Right atrium auricular region (tissue), 2 donors: ENCODE measurements around the gene FBXO11. TPM values are rescaled to one million over a fixed set of nuclear protein-coding genes. Genes with fewer than 3 reads are reported as not detected.

Experiments used
- DNase-seq: peaks from one replicate; pipeline ENCODE4 v3.0.0-alpha.2; 2019; ENCODE audit warnings: low spot score
- H3K27ac ChIP-seq, 2 donors: fragments of 200-600 bp; sonication (generic); 1 replicate in 1 of 2; 2 replicates in 1 of 2; pipeline ENCODE4 v1.5.1; 2016 to 2019
- H3K27me3 ChIP-seq, 2 donors: fragments of 200-600 bp; sonication (generic); one replicate each; pipeline versions ENCODE4 v1.5.1 to v1.6.0; 2017 to 2019
- H3K36me3 ChIP-seq: fragments of 200-600 bp; sonication (generic); one replicate; pipeline ENCODE4 v1.5.1; 2016
- H3K4me1 ChIP-seq, 2 donors: fragments of 200-600 bp; sonication (generic); one replicate each; pipeline versions ENCODE4 v1.5.1 to v1.6.0; 2017 to 2019
- H3K4me3 ChIP-seq, 2 donors: fragments of 200-600 bp; sonication (generic); 1 replicate in 1 of 2; 2 replicates in 1 of 2; pipeline ENCODE4 v1.5.1; 2017 to 2019; ENCODE audit warnings: mild to moderate bottlenecking in 1 of 2, moderate library complexity in 1 of 2
- H3K9me3 ChIP-seq, 2 donors: fragments of 200-600 bp; sonication (generic); one replicate each; pipeline ENCODE4 v1.5.1; 2019
- CTCF ChIP-seq, 2 donors: fragments of 200-600 bp; sonication (generic); IDR thresholded peaks; one replicate each; pipeline ENCODE4 v1.5.1; 2019; ENCODE audit warnings: antibody characterized with exemption in 2 of 2
- total RNA-seq, 2 donors: library from RNA; depleted of rRNA; stranded (reverse); fragments of >200 nt; gene quantifications; one replicate each; pipeline ENCODE4 v1.1.0, GENCODE V29; 2016

The FBXO11 gene
- total RNA-seq, 2 donors from 2014 or later: 28.6 to 31.7 TPM

GRCh38 chr2:47872941-47873340 lies 33.4 kb downstream of the FBXO11 start:
- H3K36me3 ChIP-seq: no peaks in the 10 kb centered on the region
- DNase-seq: no peak
- H3K4me3 ChIP-seq: no peak overlapping the region
- no peak overlapping the region for H3K27ac ChIP-seq
- no peaks in the 10 kb centered on the region for H3K9me3 ChIP-seq
- no peak for TF ChIP-seq CTCF (IDR thresholded peaks at IDR 0.05)
- H3K27me3 ChIP-seq: no peaks in the 10 kb centered on the region
- H3K4me1 ChIP-seq: peaks cover 0 to 38% of the 10 kb centered on the region in 2 donors

GRCh38 chr2:47870641-47871540 lies 35.4 kb downstream of the FBXO11 start:
- H3K36me3 ChIP-seq: no peaks in the 10 kb centered on the region
- no peaks in the 10 kb centered on the region for H3K27me3 ChIP-seq
- H3K9me3 ChIP-seq: no peaks in the 10 kb centered on the region
- H3K27ac ChIP-seq: no peak overlapping the region
- H3K4me1 ChIP-seq: peaks cover 0 to 59% of the 10 kb centered on the region in 2 donors
- no peak overlapping the region for H3K4me3 ChIP-seq
- no peak for DNase-seq
- TF ChIP-seq CTCF (IDR thresholded peaks at IDR 0.05): no peak

DNA sequence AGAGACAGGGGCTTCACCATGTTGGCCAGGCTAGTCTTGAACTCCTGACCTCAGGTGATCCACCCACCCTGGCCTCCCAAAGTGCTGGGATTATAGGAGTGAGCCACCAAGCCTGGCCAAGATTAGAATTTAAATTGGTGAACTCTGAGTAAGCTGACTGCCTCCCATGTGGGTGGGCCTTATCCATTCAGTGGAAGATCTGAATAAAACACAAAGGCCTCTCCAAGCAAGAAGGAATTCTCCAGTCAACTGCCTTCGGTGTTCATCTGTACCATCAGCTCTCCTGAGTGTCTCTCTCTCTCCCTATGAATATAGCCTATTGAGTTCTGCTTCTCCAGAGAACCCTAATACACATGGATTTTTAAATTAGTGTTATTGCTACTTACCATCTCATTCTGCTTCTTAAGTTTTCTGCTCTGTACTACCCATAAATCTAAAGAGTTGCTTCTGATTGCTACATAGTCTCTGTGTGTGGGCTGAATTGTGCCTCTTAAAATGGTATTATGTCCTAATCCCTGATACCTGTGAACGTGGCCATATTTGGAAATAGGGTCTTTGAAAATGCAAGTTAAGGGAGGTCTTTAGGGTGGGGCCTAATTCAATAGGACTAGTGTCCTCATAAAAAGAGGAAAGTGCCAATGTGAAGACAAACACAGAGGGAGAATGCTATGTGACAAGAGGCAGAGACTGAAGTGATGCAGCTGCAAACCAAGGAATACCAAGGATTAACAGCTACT lies 36.3 kb downstream of the FBXO11 start:
- Histone ChIP-seq H3K9me3 (no peaks in the 10 kb centered on the region), H3K4me1 (peaks cover 0 to 62% of the 10 kb centered on the region in 2 donors), H3K27me3 (no peaks in the 10 kb centered on the region), H3K4me3 (no peak overlapping the region), H3K27ac (no peak overlapping the region), H3K36me3 (no peaks in the 10 kb centered on the region)
- DNase-seq: no peak
- TF ChIP-seq CTCF (IDR thresholded peaks at IDR 0.05): no peak

- Histone ChIP-seq H3K9me3 (no peaks in the 10 kb centered on the region), H3K27ac (no peak overlapping the region), H3K4me1 (peaks cover 0 to 62% of the 10 kb centered on the region in 2 donors), H3K36me3 (no peaks in the 10 kb centered on the region), H3K27me3 (no peaks in the 10 kb centered on the region), H3K4me3 (no peak overlapping the region)
- no peak for DNase-seq
- TF ChIP-seq CTCF (IDR thresholded peaks at IDR 0.05): no peak
These were observed 37.5 kb downstream of the FBXO11 start for GRCh38 chr2:47868611-47869352.

DNA sequence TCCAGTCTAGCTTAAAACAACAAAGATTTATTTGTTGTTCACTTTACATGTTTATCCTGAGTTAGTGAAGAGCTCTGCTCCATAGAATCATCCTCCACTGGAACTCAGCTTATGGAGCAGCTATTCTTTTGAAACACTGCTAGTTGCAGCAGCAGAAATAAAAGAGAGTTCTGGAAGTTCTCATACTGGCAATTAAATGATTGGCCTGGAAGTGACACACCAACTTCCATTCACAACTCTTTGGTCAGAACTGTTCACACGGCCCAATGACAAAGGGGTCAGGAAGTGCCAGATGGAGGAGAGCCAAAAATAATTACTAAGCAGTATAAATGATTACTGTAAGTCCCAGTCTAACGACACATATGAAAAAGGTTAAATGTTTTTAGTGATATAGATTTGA lies 39.1 kb downstream of the FBXO11 start:
- Histone ChIP-seq H3K4me3 (no peak overlapping the region), H3K36me3 (no peaks in the 10 kb centered on the region), H3K27ac (peak overlapping the region; percentile 32 to 41), H3K4me1 (peaks cover 0 to 52% of the 10 kb centered on the region in 2 donors), H3K27me3 (no peaks in the 10 kb centered on the region), H3K9me3 (no peaks in the 10 kb centered on the region)
- no peak for DNase-seq
- no peak for TF ChIP-seq CTCF (IDR thresholded peaks at IDR 0.05)
